GM12875 (cell line): ENCODE data around the gene DYNLRB2.

Experiments used
- H3K4me3 ChIP-seq: one replicate; pipeline ENCODE4 v1.5.1; 2011; ENCODE audit warnings: low read depth, low read length, control low read depth
- TF ChIP-seq, protein P1 (sequence below): IDR thresholded peaks from 2 replicates; pipeline ENCODE4 v1.5.1; 2011; ENCODE audit warnings: low read depth, mild to moderate bottlenecking, control low read depth, inconsistent platforms, low read length, moderate library complexity, borderline replicate concordance; ENCODE audit not compliant: insufficient read depth

The DYNLRB2 gene

DNA sequence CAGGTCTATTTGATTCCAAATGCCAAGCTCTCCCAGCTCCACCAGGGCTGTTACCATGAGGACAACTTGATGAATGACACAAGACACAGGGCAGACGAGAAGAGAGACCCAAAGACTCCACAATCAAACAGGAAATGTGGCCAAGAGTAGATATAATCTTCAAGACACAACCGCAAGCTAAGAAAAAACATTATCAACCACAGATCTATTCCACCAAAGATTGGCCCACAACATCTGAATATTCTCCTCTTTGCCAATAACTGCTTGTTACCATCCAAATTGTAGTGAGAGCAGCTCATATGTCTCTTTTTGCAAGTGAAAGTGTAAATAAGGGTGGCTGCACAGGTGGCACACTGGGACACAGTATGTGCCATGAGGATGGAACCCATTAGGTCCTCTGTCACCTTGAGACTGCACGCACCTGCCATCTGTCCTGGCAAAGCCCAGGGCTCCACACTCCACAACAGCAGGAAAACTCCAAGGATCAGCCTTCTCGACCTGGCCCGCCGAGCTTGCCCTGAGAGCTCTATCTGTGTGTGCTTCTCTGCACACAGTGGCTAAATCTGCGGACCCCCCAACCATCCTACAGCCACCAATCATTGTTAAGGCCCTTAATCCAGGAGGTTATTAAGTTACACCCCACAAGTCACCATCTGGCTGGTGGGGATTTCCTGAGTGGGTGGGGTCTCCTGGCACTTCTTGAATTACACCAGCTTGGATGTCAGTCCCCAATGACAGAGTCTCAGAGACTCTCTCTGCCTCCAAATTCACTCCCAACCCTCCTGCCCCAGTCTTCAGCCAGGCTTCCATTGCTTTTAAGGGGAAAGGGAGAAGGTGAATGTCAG, 50.5 kb downstream of the DYNLRB2 start:
- no peak overlapping the region for H3K4me3 ChIP-seq
- TF ChIP-seq, protein P1, sequence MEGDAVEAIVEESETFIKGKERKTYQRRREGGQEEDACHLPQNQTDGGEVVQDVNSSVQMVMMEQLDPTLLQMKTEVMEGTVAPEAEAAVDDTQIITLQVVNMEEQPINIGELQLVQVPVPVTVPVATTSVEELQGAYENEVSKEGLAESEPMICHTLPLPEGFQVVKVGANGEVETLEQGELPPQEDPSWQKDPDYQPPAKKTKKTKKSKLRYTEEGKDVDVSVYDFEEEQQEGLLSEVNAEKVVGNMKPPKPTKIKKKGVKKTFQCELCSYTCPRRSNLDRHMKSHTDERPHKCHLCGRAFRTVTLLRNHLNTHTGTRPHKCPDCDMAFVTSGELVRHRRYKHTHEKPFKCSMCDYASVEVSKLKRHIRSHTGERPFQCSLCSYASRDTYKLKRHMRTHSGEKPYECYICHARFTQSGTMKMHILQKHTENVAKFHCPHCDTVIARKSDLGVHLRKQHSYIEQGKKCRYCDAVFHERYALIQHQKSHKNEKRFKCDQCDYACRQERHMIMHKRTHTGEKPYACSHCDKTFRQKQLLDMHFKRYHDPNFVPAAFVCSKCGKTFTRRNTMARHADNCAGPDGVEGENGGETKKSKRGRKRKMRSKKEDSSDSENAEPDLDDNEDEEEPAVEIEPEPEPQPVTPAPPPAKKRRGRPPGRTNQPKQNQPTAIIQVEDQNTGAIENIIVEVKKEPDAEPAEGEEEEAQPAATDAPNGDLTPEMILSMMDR: no peak

DNA sequence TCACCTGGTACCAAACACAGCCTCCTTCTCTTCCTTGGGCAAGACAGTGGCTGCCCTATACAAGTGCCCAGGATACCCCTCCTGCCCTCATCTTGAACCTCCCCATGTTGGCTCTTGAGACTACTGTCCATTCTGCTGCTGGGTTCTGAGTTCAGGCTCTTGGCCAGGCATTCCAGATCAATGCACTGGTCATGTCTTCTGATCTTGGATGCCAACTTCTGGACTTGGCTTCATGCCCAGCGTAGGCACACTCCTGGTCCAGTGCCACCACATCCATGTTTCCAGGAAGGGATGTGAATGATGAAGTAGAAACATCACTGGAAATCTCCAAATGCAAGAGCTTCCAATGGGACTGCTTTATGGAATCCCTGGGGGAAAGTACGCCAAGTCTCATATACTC, 51.5 kb downstream of the DYNLRB2 start:
- TF ChIP-seq, protein P1: no peak
- H3K4me3 ChIP-seq: no peak overlapping the region

DNA sequence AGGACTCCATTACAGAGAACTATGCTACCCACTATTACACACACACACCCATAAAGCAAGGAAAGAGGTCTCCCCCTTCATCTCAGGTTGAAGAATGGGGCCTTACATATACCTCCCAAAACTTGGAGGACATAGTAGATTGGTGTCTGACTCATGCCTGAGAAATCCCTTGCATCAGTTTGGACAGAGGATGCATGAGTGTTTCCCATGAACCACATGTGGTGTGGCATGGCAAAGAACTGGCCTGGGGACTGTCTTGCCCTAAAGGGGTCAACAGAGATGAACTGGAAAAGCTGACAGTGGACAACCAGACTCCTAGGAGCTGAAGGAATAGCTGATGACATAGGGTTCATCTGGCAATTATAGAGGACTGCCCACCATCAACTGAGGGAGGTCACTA, 54.0 kb downstream of the DYNLRB2 start:
- TF ChIP-seq, protein P1: no peak
- H3K4me3 ChIP-seq: no peak overlapping the region

DNA sequence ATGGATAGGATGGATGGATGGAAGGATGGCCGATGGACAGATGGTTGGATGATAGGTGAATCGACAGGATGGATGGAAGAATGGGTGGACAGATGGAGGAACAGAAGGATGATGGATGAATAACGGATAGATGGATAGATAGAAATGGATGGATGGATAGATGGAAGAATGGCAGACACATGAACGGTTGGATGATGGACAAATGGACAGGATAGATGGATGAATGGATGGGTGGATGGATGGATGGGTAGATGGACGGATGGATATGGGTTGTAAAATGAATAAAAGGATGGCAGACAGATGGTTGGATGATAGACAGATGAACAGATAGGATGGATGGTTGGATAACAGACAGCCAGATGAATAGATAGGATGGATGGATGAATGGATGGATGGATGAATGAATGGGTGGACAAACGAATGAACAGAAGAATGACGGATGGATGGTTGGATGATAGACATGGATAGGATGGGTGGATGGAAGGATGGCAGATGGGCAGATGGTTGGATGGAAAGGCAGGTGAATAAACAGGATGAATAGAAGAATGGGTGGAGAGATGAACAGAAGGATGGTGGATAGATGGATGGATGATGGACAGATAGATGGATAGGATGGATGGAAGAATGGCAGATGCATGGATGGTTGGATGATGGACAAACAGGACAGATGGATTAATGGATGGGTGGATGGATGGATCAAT, 55.9 kb downstream of the DYNLRB2 start:
- H3K4me3 ChIP-seq: no peak overlapping the region
- TF ChIP-seq, protein P1: no peak

DNA sequence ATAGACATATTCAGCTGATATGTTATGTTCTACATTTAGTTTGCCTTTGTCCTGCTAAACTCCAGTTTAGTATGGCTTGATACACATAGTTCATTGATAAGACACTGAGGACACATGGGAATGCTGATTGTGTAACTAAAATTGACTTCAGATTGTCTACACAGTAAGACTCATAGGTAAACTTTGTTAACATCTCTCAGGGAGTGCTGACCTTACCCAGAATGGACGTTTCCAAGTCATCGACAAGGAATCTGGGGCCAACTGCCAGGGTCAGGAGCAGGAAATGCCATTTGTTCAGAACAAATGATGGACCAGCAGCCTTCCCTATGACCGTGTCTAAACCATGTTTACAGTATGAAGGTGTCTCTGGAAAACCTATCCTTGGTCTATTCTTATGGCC, 58.7 kb downstream of the DYNLRB2 start:
- TF ChIP-seq, protein P1: no peak
- H3K4me3 ChIP-seq: no peak overlapping the region
